Measurements from ENCODE around the gene REPIN1. TPM values are rescaled to one million over a fixed set of nuclear protein-coding genes. Genes with fewer than 3 reads are reported as not detected.

Gene REPIN1
- total RNA-seq, 3 donors from 2014 or later (not counting 1 experiment from before 2014, with no cell fraction given): 58.9 to 79.4 (median 76.5) TPM

DNA sequence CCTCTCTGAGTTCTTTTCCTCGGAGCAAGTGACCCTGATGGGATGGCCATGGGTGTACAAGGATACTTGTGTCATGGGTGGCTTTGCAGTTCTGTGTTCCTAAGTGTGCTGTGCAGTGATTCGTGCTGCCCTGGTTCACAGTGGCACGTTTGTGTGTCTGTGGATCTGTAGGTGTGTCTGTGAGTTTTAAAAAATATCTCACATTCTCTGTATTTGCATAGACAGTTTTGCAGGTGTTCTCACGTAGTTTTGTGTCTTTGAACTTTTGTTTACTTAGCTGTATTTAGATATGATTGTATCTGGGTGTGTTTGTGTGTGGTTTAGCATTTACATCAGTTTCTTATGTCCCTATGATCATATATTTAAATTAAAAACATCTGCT lies 14.2 kb downstream of the REPIN1 start:
- intact Hi-C loops (cut with micrococcal nuclease): no loop called here
- ATAC-seq: no peak
- H3K9me3 ChIP-seq (ENCODE audit: control insufficient read depth, insufficient read depth, low read length): no peaks in the 10 kb centered on the region
- TF ChIP-seq CTCF (IDR thresholded peaks at IDR 0.05): no peak
- Mint-ChIP-seq H3K27me3 (ENCODE audit: low read depth in 2 of 2) (no peaks in the 10 kb centered on the region), H3K9me3 (no peaks in the 10 kb centered on the region), H3K27ac (no peak overlapping the region), H3K4me3 (no peak overlapping the region), H3K36me3 (no peaks in the 10 kb centered on the region), H3K4me1 (peaks cover 26% of the 10 kb centered on the region in 2 donors)
- H3K36me3 ChIP-seq (ENCODE audit: control insufficient read depth, insufficient read depth, low read length): no peaks in the 10 kb centered on the region
- H3K27me3 ChIP-seq (ENCODE audit: control insufficient read depth, insufficient read depth, low read length): no peaks in the 10 kb centered on the region
- DNase-seq: no peak
- 75% methylated on average over 4 of the region's 4 CpGs for WGBS (ENCODE audit: insufficient coverage)
- no peak overlapping the region for H3K4me3 ChIP-seq (ENCODE audit: low read length)
- H3K27ac ChIP-seq (ENCODE audit: low read length): no peak overlapping the region
- H3K4me1 ChIP-seq (ENCODE audit: control insufficient read depth, insufficient read depth, low read length): peaks cover 23% of the 10 kb centered on the region

- peaks cover 13% of the 10 kb centered on the region for H3K4me1 ChIP-seq (ENCODE audit: control insufficient read depth, insufficient read depth, low read length)
- ATAC-seq: no peak
These were observed 15.2 kb downstream of the REPIN1 start for GRCh38 chr7:150383710-150384397.

GRCh38 chr7:150384406-150385301 lies 16.0 kb downstream of the REPIN1 start:
- Histone ChIP-seq H3K36me3 (ENCODE audit: control insufficient read depth, insufficient read depth, low read length) (no peaks in the 10 kb centered on the region), H3K9me3 (ENCODE audit: control insufficient read depth, insufficient read depth, low read length) (no peaks in the 10 kb centered on the region), H3K4me3 (ENCODE audit: low read length) (no peak overlapping the region), H3K27me3 (ENCODE audit: control insufficient read depth, insufficient read depth, low read length) (no peaks in the 10 kb centered on the region), H3K4me1 (ENCODE audit: control insufficient read depth, insufficient read depth, low read length) (peaks cover 11% of the 10 kb centered on the region), H3K27ac (ENCODE audit: low read length) (no peak overlapping the region)
- no peak overlapping the region for H3K27ac Mint-ChIP-seq
- no peaks in the 10 kb centered on the region for H3K27me3 Mint-ChIP-seq (ENCODE audit: low read depth in 2 of 2)
- intact Hi-C loops (cut with micrococcal nuclease): no loop called here
- H3K36me3 Mint-ChIP-seq: no peaks in the 10 kb centered on the region
- 89% methylated on average over 13 of the region's 15 CpGs for WGBS (ENCODE audit: insufficient coverage)
- H3K4me1 Mint-ChIP-seq: peaks cover 16 to 18% of the 10 kb centered on the region in 2 donors
- no peak for TF ChIP-seq CTCF (IDR thresholded peaks at IDR 0.05)
- ATAC-seq (no peak), DNase-seq (no peak)
- H3K4me3 Mint-ChIP-seq: no peak overlapping the region
- H3K9me3 Mint-ChIP-seq: no peaks in the 10 kb centered on the region

More at GRCh38 chr7:150383710-150384397, 15.2 kb downstream of the REPIN1 start:
- Mint-ChIP-seq H3K4me1 (peaks cover 18 to 20% of the 10 kb centered on the region in 2 donors), H3K9me3 (no peaks in the 10 kb centered on the region), H3K27ac (no peak overlapping the region), H3K4me3 (no peak overlapping the region), H3K36me3 (no peaks in the 10 kb centered on the region), H3K27me3 (ENCODE audit: low read depth in 2 of 2) (no peaks in the 10 kb centered on the region)
- H3K36me3 ChIP-seq (ENCODE audit: control insufficient read depth, insufficient read depth, low read length): no peaks in the 10 kb centered on the region
- DNase-seq: no peak
- no peaks in the 10 kb centered on the region for H3K9me3 ChIP-seq (ENCODE audit: control insufficient read depth, insufficient read depth, low read length)
- 89% methylated on average over 22 of the region's 22 CpGs for WGBS (ENCODE audit: insufficient coverage)
- H3K27me3 ChIP-seq (ENCODE audit: control insufficient read depth, insufficient read depth, low read length): no peaks in the 10 kb centered on the region
- H3K4me3 ChIP-seq (ENCODE audit: low read length): no peak overlapping the region
- TF ChIP-seq CTCF (IDR thresholded peaks at IDR 0.05): no peak
- intact Hi-C loops (cut with micrococcal nuclease): no loop called here
- no peak overlapping the region for H3K27ac ChIP-seq (ENCODE audit: low read length)

Data from natural killer cell (primary cell).